ENCODE results near the gene MYO7A. TPM values are rescaled to one million over a fixed set of nuclear protein-coding genes. Genes with fewer than 3 reads are reported as not detected.
"Not testable (repeated sequence)": the region's sequence is repeated elsewhere in the genome, so short reads cannot be mapped to it uniquely, and the experiment has no call there.

The MYO7A gene
- total and polyA plus RNA-seq, 2 experiments from 2014 or later = not detected

GRCh38 chr11:77095551-77096490, 32.2 kb upstream of the MYO7A start:
- no peak for DNase-seq
- no peaks in the 10 kb centered on the region for H3K9me2 ChIP-seq (ENCODE audit: insufficient read depth)
- no peak overlapping the region for H3K4me2 ChIP-seq (ENCODE audit: unreplicated experiment)
- no peak overlapping the region for H3K4me3 ChIP-seq
- in situ Hi-C loops (cut with MboI) = no loop called here
- no peaks in the 10 kb centered on the region for H3F3A ChIP-seq (ENCODE audit: insufficient read depth)
- H3K9ac ChIP-seq = no peak overlapping the region
- no peak overlapping the region for H3K27ac ChIP-seq
- H3K79me2 ChIP-seq (ENCODE audit: insufficient read depth) = no peaks in the 10 kb centered on the region
- H3K27me3 ChIP-seq (replicated peaks; ENCODE audit: insufficient read depth) = no peaks in the 10 kb centered on the region
- TF ChIP-seq EZH2phosphoT487 (IDR thresholded peaks at IDR 0.05; ENCODE audit: insufficient read depth, low read depth) = no peak
- no peak for TF ChIP-seq EZH2 (IDR thresholded peaks at IDR 0.05; ENCODE audit: insufficient read depth, poor library complexity, severe bottlenecking)
- no peaks in the 10 kb centered on the region for H3K9me3 ChIP-seq (ENCODE audit: low read depth)
- H3K4me1 ChIP-seq (ENCODE audit: insufficient read depth) = no peaks in the 10 kb centered on the region
- H2AFZ ChIP-seq = no peak overlapping the region
- no peaks in the 10 kb centered on the region for H4K20me1 ChIP-seq (ENCODE audit: insufficient read depth)
- WGBS, 2 experiments (ENCODE audit: low coverage in 1 of 2, low lambda C conversion rate in 2 of 2, missing lambda C conversion rate in 2 of 2) = 93 to 94% methylated on average over 21 of the region's 21 CpGs
- H3K36me3 ChIP-seq (ENCODE audit: low read depth) = no peaks in the 10 kb centered on the region

GRCh38 chr11:77096591-77097019, 31.4 kb upstream of the MYO7A start:
- no peaks in the 10 kb centered on the region for H4K20me1 ChIP-seq (ENCODE audit: insufficient read depth)
- no peaks in the 10 kb centered on the region for H3K79me2 ChIP-seq (ENCODE audit: insufficient read depth)
- 92 to 95% methylated on average over 8 of the region's 8 CpGs for WGBS, 2 experiments (ENCODE audit: low coverage in 1 of 2, low lambda C conversion rate in 2 of 2, missing lambda C conversion rate in 2 of 2)
- no peaks in the 10 kb centered on the region for H3F3A ChIP-seq (ENCODE audit: insufficient read depth)
- H2AFZ ChIP-seq = no peak overlapping the region
- no peak for DNase-seq
- TF ChIP-seq EZH2 (IDR thresholded peaks at IDR 0.05; ENCODE audit: insufficient read depth, poor library complexity, severe bottlenecking) (no peak), EZH2phosphoT487 (IDR thresholded peaks at IDR 0.05; ENCODE audit: insufficient read depth, low read depth) (no peak)
- no peaks in the 10 kb centered on the region for H3K4me1 ChIP-seq (ENCODE audit: insufficient read depth)
- in situ Hi-C loops (cut with MboI) = no loop called here
- H3K27me3 ChIP-seq (replicated peaks; ENCODE audit: insufficient read depth) = no peaks in the 10 kb centered on the region
- H3K4me2 ChIP-seq (ENCODE audit: unreplicated experiment) = no peak overlapping the region
- no peak overlapping the region for H3K27ac ChIP-seq
- H3K9ac ChIP-seq = no peak overlapping the region
- no peak overlapping the region for H3K4me3 ChIP-seq
- no peaks in the 10 kb centered on the region for H3K36me3 ChIP-seq (ENCODE audit: low read depth)
- no peaks in the 10 kb centered on the region for H3K9me3 ChIP-seq (ENCODE audit: low read depth)
- H3K9me2 ChIP-seq (ENCODE audit: insufficient read depth) = no peaks in the 10 kb centered on the region

- H3K79me2 ChIP-seq (ENCODE audit: insufficient read depth) = not testable (repeated sequence)
Measured at GRCh38 chr11:77097180-77097579, 30.9 kb upstream of the MYO7A start.

GRCh38 chr11:77100166-77101042, 27.6 kb upstream of the MYO7A start:
- WGBS, 2 experiments (ENCODE audit: low coverage in 1 of 2, low lambda C conversion rate in 2 of 2, missing lambda C conversion rate in 2 of 2) = 94 to 96% methylated on average over 10 to 14 of the region's 14 CpGs
- Histone ChIP-seq H3K79me2 (ENCODE audit: insufficient read depth) (no peaks in the 10 kb centered on the region), H3K36me3 (ENCODE audit: low read depth) (no peaks in the 10 kb centered on the region), H3K9me3 (ENCODE audit: low read depth) (no peaks in the 10 kb centered on the region), H3K9ac (no peak overlapping the region), H3K4me3 (no peak overlapping the region), H3K27ac (no peak overlapping the region), H3K4me2 (ENCODE audit: unreplicated experiment) (no peak overlapping the region), H3K27me3 (replicated peaks; ENCODE audit: insufficient read depth) (no peaks in the 10 kb centered on the region), H2AFZ (no peak overlapping the region), H3K9me2 (ENCODE audit: insufficient read depth) (no peaks in the 10 kb centered on the region), H3F3A (ENCODE audit: insufficient read depth) (no peaks in the 10 kb centered on the region), H4K20me1 (ENCODE audit: insufficient read depth) (no peaks in the 10 kb centered on the region), H3K4me1 (ENCODE audit: insufficient read depth) (no peaks in the 10 kb centered on the region)
- in situ Hi-C loops (cut with MboI) = no loop called here
- no peak for TF ChIP-seq EZH2phosphoT487 (IDR thresholded peaks at IDR 0.05; ENCODE audit: insufficient read depth, low read depth)
- no peak for TF ChIP-seq EZH2 (IDR thresholded peaks at IDR 0.05; ENCODE audit: insufficient read depth, poor library complexity, severe bottlenecking)
- no peak for DNase-seq

More at GRCh38 chr11:77097180-77097579, 30.9 kb upstream of the MYO7A start:
- H3K9ac ChIP-seq; H3K4me2 ChIP-seq (ENCODE audit: unreplicated experiment); H3K36me3 ChIP-seq (ENCODE audit: low read depth); H3K4me3 ChIP-seq; H3K27ac ChIP-seq; H3F3A ChIP-seq (ENCODE audit: insufficient read depth); H3K4me1 ChIP-seq (ENCODE audit: insufficient read depth); DNase-seq; H2AFZ ChIP-seq; in situ Hi-C loops (cut with MboI); H3K27me3 ChIP-seq (replicated peaks; ENCODE audit: insufficient read depth); H3K9me2 ChIP-seq (ENCODE audit: insufficient read depth); H3K9me3 ChIP-seq (ENCODE audit: low read depth); H4K20me1 ChIP-seq (ENCODE audit: insufficient read depth): not testable (repeated sequence)
- 71 to 80% methylated on average over 4 of the region's 4 CpGs for WGBS, 2 experiments (ENCODE audit: low coverage in 1 of 2, low lambda C conversion rate in 2 of 2, missing lambda C conversion rate in 2 of 2)
